NCI-H510A (cell line): Measurements from ENCODE around the gene PPIE.

Experiments
- DNase-seq: peaks from one replicate; lab custom pipeline; 2025; lab: John Stamatoyannopoulos, UW

Gene PPIE

DNA sequence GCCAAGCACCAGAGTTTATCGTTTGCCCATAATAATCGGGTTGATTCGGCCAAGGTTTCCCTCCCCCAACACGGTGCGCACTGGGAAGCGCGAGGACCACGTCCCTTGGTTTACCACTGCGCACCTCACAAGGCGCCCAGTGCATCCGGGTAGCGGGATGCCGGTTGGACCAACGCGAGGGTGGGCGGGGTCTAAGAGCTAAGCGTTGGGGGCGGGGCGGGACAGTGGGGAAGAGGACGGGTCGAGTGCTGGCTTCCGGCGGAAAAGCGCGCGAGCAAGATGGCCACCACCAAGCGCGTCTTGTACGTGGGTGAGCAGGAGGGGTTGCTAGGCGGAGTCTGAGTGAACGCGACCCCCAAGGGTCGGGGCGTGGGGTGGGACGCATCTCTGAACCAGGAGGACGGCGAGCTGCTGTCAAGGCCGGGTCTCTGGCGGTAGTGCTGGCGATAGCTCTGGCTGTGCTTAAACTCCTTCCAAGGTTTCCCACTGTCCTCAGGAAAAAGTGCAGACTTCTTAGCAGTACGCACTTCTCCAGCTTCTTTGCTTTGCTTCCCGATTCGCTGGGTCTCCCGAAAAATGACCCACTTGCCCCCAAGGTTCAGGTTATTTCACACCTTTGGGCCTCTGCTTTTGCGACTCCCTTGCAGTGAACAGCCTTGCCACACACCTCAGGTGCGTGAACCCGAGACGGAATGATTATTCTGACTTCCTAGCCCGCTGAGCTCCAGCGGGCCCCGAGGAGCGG lies at the start of gene PPIE:
Gene PPIE, plus strand, starts transcription at position 261 of the 745 bp plus-strand sequence. Its CDS starts 19 bp downstream, at position 280.
- peak; percentile 100 for DNase-seq

DNA sequence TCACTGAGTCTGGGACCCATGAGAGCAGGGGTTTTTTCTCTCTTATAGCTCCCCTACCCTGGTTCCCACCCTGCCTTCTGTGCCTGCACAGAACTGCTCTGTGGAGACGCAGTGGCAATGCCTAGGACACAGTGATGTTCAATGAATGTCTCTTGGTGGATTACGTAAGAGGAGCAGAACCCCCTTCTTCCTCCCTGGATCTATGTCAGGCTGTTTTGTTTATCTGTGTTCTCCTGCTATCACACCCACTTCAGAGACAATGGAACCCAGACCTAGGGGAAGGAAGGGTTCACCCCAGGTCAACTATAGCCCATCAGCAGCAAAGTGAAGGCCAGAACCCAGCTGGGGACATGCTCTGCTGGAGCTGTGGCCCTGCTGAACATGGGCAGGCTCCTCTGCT lies 49.5 kb upstream of the PPIE start:
- DNase-seq: peak; percentile 97

DNA sequence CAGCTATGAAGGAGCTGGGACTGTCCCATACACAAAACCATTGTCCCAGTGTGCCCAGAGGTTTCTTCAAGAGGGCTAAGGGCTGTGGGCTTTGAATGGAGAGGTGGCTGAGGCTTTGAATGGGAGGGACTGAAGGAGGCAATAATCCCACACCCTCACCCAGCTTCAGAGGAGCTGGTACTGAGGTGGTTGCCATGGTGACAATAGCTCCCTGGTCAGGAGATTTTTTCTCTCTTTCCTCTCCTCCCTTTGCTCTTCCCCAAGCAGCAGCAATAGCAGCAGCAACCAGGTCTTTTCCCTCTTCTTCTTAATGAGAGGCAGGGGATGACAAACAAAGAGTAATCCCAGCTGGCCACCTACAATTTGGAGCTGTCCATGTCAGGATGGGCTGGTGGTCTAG lies 49.0 kb upstream of the PPIE start:
- peak; percentile 98 for DNase-seq

DNA sequence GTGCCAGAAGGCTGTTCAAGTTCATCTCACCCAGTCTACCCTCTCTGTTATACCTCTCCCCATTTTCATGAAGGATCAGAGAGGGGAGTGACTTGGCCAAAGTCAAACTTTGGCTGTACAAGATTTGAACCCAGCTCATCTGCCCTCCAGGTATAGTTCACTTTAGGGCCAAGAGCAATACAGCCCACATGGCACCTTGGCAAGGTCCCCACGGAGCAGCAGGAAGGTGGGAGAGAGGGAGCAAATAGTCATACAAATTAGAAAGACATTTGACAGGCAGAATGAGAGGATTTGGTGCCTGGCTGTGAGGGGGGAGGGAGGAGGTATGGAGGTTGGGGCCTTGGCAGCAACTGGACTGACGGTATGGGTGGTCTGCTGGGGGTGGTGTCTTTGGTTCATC lies 48.5 kb upstream of the PPIE start:
- no peak for DNase-seq

DNA sequence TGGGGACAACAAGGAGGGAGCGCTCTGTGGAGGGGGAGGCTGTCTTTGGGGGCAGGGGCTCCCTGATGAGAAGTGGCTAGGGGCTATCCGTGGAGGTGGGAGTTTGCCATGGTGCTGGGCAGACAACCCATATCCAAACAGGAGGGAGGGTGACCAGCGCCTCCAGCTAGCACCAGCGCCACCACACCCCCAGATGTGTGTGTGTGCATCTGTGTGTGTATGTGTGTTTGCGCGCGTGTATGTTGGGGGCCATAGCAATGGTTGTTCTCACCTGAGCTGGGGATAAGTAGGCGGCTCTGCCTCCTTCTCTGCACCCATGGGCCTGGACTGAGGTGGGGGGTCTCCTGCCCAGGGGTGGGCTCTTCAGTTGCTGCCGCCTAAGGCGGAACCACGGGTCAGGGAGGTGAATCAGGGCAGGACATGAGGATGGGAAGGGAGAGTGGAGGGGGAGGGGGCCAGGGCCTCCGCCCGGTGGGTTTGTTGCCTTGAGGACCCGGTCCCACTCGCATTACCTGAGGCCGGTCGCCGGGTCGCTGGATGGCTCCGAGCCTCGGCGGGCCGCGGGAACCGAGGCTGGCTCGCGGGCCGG lies 47.8 kb upstream of the PPIE start:
- peak; percentile 98 for DNase-seq

DNA sequence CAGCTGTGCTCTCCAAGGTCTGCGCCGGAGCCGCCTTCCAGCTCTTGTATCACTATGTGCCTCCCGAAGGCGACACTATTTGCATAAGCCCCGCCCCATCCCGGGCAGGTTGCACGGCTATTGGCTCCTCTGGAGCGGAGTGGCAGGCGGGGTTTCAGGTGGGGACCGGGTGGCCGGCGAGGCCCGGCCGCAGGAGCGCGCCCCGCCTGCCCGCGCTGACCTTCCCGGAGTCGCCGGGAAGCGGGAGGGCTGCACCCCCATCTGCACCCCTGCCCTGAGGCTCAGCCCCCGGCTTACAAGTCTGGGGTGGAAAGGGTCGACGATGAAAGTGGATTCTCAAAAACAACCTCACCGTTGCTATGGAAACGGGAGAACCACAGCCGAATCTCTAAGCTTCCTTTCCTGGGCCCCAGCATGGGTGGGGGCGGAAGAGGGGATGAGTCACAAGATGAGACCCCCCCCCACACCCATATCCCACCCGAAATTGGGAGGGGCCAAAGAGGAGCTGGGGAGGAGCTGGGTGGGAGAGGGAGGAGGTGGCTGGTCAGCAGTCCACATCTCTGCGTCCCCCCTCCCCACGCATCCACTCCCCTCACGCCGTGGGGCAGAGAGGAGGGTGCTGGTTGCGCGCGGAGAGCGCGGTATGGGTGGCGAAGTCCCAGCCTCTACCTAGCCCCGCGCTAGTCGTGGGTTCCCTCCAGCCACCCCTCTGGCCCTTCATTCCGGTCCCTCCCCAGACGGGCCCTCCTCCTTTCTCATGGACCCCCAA lies 47.1 kb upstream of the PPIE start, which contains the start of gene HPCAL4:
Gene HPCAL4, minus strand, starts transcription at position 51 of the 769 bp plus-strand sequence. CDS start 6,830 bp downstream, outside the sequence.
- DNase-seq: peak; percentile 100

DNA sequence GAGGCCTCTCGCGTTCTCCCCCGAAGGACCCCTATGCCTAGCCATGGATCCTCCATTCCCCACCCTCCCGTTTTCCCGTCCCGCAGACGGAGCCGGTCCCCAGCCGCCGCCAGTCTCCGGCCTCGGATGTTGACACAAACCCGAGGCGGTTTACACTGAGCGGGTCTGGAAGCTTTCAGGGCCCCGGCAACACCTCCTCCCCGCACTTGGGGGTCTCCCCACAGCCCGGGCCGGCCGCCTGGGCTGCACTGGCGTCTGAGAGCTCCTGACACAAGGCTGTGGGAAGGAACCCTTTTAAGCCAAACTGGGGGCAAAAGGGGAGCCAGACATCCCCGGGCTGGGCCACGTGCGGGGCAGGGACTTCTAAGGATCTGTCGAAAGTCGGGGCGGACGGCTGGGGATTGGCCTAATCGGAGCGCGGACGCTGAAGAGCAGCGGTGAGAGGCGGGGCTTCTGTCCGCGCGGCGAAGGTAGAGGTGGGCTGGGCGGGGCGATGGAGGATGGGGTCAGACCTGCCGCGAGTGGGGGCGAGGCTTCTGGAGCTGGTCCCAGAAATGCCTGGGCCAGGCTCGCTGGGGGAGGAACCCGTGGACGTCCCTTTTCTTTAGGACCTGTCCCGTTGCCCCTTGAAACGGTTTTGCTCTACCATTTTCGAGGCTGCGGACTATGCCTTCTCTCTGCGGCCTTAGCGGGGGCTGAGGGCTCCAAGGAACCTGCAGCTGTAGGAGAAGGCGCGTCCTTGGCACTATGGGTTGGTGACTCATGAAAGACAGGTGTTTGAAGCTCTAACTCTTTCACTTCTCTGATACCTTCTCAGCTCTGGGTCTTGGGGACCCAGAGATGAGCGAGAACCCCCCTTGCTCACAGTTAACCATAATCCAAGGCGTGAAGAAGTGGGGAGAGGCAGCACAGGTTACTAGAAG lies 46.3 kb upstream of the PPIE start:
- DNase-seq: peak; percentile 100

DNA sequence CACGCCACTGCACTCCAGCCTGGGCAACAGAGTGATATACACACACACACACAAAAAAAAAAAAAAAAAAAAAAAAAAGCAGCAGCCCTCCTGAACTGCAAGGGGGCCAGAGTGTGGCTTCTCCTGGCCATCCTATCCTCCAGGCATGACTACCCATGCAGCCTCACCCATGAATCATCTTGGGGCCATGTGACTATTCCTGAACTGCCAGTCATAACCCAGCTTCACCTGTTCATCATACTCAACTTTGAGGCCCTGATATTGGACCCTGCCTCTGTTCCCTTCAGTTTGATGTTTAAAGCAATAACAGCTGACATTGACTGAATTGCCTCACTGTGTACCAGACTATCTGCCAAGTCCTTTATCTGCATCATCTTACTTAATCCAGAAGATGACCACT lies 44.7 kb upstream of the PPIE start:
- peak; percentile 75 for DNase-seq

DNA sequence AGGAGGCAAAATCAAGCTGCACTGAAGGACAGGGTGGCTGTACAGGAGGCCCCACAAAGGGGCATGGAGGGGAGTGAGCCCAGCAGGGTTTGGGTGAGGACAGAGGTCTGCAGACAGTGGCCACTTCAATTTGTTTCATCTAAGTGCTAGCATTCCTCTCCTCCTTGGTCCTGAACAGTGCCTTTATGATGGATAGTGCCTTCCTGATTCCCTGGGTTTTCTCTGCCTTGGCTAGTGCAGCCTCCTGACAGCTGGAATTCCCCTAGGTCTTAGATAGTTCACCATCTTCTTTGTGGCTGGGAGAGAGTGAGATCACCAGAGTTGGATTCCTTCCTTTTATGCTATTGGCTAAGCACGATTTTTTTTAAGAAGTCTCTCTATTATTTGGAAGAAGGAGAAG lies 43.7 kb upstream of the PPIE start:
- DNase-seq: no peak

DNA sequence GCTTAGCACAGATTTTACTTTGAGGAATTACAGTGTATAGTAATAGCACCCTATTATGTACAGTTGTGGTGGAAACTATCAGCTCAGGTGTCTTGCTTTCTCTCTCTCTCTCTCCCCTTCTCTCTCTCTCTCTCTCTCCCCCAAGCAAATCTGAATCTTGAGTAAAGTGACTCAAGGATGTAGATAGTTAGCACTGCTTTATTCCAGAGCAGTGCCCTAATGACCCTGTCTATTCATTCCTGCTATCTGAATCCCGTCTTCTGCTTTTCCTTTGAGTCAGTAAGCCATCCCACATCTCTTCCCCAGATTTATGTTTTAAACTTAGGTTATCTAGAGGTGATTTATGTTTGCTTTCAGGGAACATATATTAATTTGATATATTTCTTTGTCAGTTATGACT lies 42.2 kb upstream of the PPIE start:
- no peak for DNase-seq

DNA sequence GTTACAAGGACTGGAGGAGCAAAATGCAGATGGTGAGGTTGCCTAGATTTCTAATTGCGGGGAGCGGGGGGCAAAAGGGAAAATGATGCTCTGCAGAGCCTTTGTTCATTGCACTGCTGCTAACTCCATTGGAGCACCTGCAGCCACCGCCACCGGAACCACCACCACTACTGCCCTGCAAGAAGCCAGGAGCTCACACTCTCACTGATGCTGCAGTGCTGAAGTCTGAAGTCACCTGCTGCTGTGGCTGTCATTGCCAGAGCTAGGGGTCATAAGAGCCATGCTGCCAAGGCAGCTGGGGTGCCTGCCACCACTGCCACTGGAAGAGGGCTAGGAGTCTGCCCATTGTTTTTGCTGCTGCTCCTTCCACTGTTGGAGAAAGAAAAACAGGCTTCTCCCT lies 40.1 kb upstream of the PPIE start:
- DNase-seq: no peak

DNA sequence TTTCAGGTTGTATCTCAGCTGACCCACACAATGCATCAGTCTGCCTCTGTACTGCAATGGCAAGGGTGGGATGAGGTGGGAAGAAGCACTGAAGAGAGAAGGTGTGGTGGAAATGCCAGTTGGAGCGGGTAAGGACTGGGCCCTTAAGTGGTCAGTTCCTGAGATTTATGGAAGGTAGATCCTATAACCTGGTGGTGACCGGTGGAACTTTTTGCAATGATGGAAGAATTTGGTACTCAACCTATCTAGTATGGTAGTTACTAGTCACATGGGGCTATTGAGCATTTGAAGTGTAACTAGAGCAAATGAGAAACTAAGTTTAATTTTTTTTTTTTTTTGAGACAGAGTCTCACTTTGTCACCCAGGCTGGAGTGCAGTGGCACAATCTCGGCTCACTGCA lies 39.3 kb upstream of the PPIE start:
- DNase-seq: no peak

DNA sequence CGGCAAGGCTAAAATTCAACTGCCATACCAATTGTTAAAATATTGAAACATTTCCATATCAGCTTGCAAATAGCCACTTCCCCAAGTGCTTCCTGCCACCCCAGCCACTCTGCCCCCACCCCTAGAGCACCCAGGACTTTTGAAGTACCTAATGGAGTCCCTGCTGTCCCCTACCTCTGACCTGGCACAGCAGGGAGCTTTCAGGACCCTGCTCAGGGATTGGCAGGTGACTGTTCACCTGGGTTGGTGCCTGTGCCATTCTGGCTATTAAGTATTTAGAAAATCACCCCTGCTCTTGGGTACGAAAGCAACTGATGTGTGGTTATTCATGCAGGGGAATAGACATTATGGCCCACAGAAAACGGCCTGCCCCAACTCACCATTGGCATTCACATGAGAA lies 38.3 kb upstream of the PPIE start:
- DNase-seq: no peak

DNA sequence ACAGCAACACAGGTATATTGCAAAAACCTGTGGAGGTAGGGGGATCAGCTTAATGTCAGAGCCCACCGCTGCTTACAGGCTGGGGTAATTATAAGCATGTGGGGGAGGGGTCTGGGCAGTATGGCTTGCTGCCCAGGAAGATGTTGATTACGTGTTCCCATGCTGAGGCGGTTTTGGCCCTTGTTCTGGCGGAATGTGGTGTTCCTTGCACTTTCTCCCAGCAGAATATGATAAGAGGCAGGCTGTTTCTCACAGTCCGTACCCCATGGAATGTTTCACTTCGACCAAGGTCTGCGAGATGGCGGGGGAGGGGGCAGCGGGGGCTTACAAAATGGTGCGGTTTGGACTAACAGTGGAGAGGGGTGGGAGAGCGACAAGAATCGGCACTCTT lies 37.6 kb upstream of the PPIE start:
- DNase-seq: peak; percentile 100

DNA sequence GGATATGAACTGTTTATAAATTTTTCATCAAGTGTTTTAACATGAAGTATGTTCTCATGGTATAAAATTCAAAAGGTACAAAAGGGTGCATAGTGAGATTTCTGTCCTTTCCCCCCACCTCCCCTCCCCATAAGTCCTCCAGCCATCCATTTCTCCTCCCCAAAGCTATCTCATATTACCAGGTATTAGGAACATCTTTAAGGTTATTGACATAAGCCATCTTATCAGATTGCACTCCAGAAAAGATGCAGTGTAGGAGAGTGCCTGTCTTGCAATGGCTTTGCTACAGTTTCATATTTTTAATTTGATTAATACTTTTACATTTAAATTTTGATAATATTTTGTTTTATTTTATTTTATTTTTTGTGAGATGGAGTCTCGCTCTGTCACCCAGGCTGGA lies 33.9 kb upstream of the PPIE start:
- DNase-seq: no peak

DNA sequence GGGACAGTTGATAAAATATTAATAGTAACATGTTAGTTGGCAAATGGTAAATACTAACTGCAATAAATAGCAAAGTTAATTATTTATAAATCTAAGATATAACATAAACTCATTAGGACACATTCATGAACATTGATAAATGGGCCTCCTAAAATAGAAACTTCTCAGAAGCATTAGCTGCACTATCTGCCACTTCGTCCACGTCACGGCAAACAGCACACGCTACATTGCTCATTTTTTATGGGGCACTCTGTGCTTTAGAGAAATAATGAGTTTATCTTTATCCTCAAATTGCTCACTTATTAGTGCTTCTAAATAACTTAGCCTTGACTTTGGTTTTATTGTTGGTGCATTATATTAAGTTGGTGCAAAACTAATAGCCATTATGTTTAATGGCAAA lies 31.2 kb upstream of the PPIE start:
- no peak for DNase-seq

DNA sequence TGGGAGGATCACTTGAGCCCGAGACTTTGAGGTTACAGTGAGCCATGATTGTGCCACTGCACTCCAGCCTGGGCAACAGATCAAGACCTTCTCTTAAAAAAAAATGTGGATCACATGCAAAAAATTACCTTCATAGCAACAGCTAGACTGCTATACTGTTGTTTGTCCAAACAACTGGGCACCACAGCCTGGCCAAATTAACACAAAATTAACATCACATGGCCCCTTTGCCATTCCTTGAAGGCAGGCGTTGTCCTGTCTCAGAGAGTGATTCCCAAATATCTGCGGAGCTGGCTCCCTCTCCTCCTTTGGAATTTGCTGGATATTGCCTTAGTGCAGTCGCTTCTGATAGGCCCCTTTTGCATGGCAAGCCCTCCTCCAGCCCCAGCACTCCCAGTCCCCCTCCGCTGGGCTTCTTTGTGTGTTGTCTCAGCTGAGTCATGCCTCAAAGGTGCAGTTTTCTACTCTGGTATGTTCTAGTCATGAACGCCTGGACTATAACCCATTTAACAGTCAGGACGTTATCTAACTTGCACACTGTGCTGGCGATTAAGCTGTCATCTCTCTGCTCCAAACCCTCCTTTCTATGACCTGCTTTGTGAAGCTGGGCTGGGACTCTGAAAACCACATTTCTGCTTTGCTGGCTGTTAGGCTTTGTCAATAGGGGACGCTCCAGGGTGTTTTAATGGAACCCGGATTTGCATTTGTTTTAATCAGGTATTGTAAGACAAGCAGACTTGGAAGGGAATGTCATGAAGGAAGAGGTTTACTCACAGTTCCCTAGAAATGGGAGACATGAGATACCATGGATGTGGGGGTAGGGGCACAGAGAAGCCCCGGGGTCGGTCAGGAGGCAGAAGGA lies 27.3 kb upstream of the PPIE start:
- DNase-seq: no peak

DNA sequence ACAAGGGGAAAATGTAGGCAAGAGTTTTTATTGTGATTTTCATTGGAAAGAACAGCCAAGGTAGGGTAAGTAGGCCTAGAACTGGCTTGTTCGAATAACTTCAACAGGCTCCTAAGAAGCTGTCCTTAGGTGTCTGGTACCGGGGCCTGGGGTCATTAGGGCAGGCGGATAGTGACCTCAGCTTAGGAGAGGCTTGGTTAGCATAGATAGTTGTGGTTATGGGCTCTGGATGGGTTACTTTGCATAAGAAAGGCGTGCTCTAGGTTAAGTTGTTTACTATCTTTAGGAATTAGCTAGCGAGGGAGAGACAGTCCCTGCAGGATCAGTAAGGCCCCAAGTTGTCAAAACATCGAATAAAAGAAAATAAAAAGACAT lies 26.7 kb upstream of the PPIE start:
- DNase-seq: no peak

DNA sequence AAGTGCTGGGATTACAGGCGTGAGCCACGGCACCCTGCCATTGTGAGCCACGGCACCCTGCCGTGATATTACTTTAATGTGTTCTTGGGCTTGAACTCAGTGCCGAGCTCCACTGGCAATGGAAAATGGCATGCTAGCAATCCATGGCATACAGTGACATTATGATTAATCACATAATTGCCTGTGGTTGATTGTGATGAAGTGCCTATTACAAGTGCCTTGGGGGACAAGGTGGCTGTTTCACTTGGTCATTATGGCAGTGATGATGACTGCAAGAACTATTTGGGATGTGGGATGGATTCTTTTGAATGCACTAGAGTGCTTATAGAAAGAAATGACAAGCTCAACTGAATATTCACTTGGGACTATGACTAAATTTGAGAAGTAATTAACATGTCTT lies 25.1 kb upstream of the PPIE start:
- DNase-seq: no peak

DNA sequence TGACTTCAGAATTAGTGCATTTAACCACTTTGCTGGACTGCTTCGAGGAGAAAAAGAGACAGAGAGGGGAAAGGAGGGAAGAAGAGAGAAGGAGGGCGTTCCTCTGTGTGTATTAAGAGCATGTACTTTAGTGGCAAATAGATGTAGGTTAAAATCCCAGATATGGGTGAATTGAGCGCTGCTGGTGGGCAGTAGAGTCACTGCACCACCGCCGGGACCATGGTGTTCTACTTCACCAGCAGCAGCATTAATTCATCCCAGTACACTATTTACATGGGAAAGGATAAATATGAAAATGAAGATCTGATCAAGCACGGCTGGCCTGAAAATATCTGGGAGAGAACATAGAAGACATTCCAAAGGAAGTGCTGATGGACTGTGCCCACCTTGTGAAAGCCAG lies 20.9 kb upstream of the PPIE start:
- DNase-seq: no peak
